ENCODE measurements around the gene FOXN4. TPM values are rescaled to one million over a fixed set of nuclear protein-coding genes. Genes with fewer than 3 reads are reported as not detected.
A peak's percentile ranks its signal among the peaks of the same experiment; 100 is the strongest.

FOXN4 gene
- total and polyA plus RNA-seq, 10 donors = 0.05 TPM; not detected in 9

- 5 to 8% (median 6%) methylated on average over 32 to 33 of the region's 33 CpGs for WGBS, 5 donors
- no peak overlapping the region for H3K27ac ChIP-seq
Observed at GRCh38 chr12:109310247-109311125, 1.4 kb upstream of the FOXN4 start.

GRCh38 chr12:109309381-109310246, 530 bp upstream of the FOXN4 start:
- TF ChIP-seq POLR2A (IDR thresholded peaks at IDR 0.05) (no peak), CTCF (IDR thresholded peaks at IDR 0.05 in 8 of 11, conservative IDR thresholded peaks at IDR 0.05 in 3 of 11) (peak in 1 of 11 experiments; percentile 12), POLR2AphosphoS5 (IDR thresholded peaks at IDR 0.05) (no peak)
- H3K27ac ChIP-seq = no peak overlapping the region
- 0 to 4% (median 1%) methylated on average over 8 to 99 of the region's 99 CpGs for WGBS, 5 donors
- intact Hi-C loops (cut with DNase I; ENCODE audit: low total_unique reads) = no loop called here
- H3K27me3 ChIP-seq (replicated peaks in 1 of 7) = peaks cover 4 to 100% (median 45%) of the 10 kb centered on the region in 7 donors
- no peaks in the 10 kb centered on the region for H3K36me3 ChIP-seq
- peaks cover 11 to 21% (median 17%) of the 10 kb centered on the region in 6 donors for H3K4me1 ChIP-seq
- no peaks in the 10 kb centered on the region for H3K9me3 ChIP-seq
- DNase-seq = no peak
- peak overlapping the region; percentile 13 to 71 (median 34) for H3K4me3 ChIP-seq

More at GRCh38 chr12:109310247-109311125, 1.4 kb upstream of the FOXN4 start:
- Histone ChIP-seq H3K9me3 (no peaks in the 10 kb centered on the region), H3K4me3 (peak overlapping the region; percentile 7 to 71 (median 34)), H3K36me3 (no peaks in the 10 kb centered on the region), H3K4me1 (peaks cover 11 to 21% (median 17%) of the 10 kb centered on the region in 6 donors), H3K27me3 (replicated peaks in 1 of 7) (peaks cover 3 to 97% (median 45%) of the 10 kb centered on the region in 7 donors)
- intact Hi-C loops (cut with DNase I; ENCODE audit: low total_unique reads) = no loop called here
- DNase-seq = no peak
- TF ChIP-seq CTCF (IDR thresholded peaks at IDR 0.05 in 8 of 11, conservative IDR thresholded peaks at IDR 0.05 in 3 of 11) = no peak
- no peak for TF ChIP-seq POLR2AphosphoS5 (IDR thresholded peaks at IDR 0.05)
- TF ChIP-seq POLR2A (IDR thresholded peaks at IDR 0.05) = no peak

- Histone ChIP-seq H3K27ac (no peak overlapping the region), H3K4me1 (peaks cover 11 to 21% (median 17%) of the 10 kb centered on the region in 6 donors), H3K9me3 (no peaks in the 10 kb centered on the region), H3K36me3 (no peaks in the 10 kb centered on the region), H3K27me3 (replicated peaks in 1 of 7) (peaks cover 4 to 99% (median 46%) of the 10 kb centered on the region in 7 donors), H3K4me3 (no peak overlapping the region)
- WGBS, 5 donors = 49 to 64% (median 51%) methylated on average over 6 to 9 of the region's 9 CpGs
- no peak for DNase-seq
- TF ChIP-seq CTCF (IDR thresholded peaks at IDR 0.05 in 8 of 11, conservative IDR thresholded peaks at IDR 0.05 in 3 of 11) (no peak), POLR2A (IDR thresholded peaks at IDR 0.05) (no peak), POLR2AphosphoS5 (IDR thresholded peaks at IDR 0.05) (no peak)
- intact Hi-C loops (cut with DNase I; ENCODE audit: low total_unique reads) = no loop called here
Observed at GRCh38 chr12:109307051-109307450, 2.0 kb downstream of the FOXN4 start.

Measured in spleen (tissue), 11 donors.